NT2/D1 (cell line): ENCODE data around the gene AGAP1.
A peak's percentile ranks its signal among the peaks of the same experiment; 100 is the strongest.
"Not testable (repeated sequence)": the region's sequence is repeated elsewhere in the genome, so short reads cannot be mapped to it uniquely, and the experiment has no call there.

Source experiments
- DNase-seq: peaks from one replicate; pipeline ENCODE4 v3.0.0-alpha.2; 2011; ENCODE audit warnings: low read depth, low spot score
- H3K27me3 ChIP-seq: 2 replicates; pipeline ENCODE4 v1.6.0; 2011; ENCODE audit warnings: mild to moderate bottlenecking; ENCODE audit not compliant: insufficient read length, insufficient read depth
- H3K36me3 ChIP-seq: 2 replicates; pipeline ENCODE4 v1.6.1; 2011; ENCODE audit warnings: mild to moderate bottlenecking, low read length, mixed read lengths; ENCODE audit not compliant: insufficient read depth, insufficient read length
- H3K4me1 ChIP-seq: 2 replicates; pipeline ENCODE4 v1.5.1; 2011; ENCODE audit not compliant: insufficient read depth, insufficient read length
- H3K4me3 ChIP-seq: 2 replicates; pipeline ENCODE4 v1.5.1; 2011; ENCODE audit warnings: low read depth; ENCODE audit not compliant: insufficient read length
- H3K9ac ChIP-seq: 2 replicates; pipeline ENCODE4 v1.6.0; 2011; ENCODE audit warnings: low read depth; ENCODE audit not compliant: insufficient read length
- H3K9me3 ChIP-seq: 2 replicates; pipeline ENCODE4 v1.5.1; 2011; ENCODE audit warnings: mild to moderate bottlenecking, low read length; ENCODE audit not compliant: insufficient read depth
- SUZ12 ChIP-seq: IDR thresholded peaks from 2 replicates; pipeline ENCODE4 v1.6.1; 2011; ENCODE audit not compliant: insufficient read length, insufficient read depth; ENCODE audit errors: extremely low read depth
- YY1 ChIP-seq: IDR thresholded peaks from 2 replicates; pipeline ENCODE4 v1.6.1; 2011; ENCODE audit not compliant: insufficient read length, insufficient read depth
- ZNF274 ChIP-seq: IDR thresholded peaks from 2 replicates; pipeline ENCODE4 v1.6.1; 2011; ENCODE audit warnings: mild to moderate bottlenecking, low read depth, low read length

AGAP1 gene

GRCh38 chr2:236129935-236130334 lies 636.1 kb downstream of the AGAP1 start:
- Histone ChIP-seq H3K4me1 (peaks cover 11% of the 10 kb centered on the region), H3K36me3 (peaks cover 4% of the 10 kb centered on the region), H3K9ac (no peak overlapping the region), H3K27me3 (no peaks in the 10 kb centered on the region), H3K9me3 (no peaks in the 10 kb centered on the region), H3K4me3 (no peak overlapping the region)
- DNase-seq = no peak
- TF ChIP-seq ZNF274 = no peak
- TF ChIP-seq YY1 = no peak
- TF ChIP-seq SUZ12 = no peak

DNA sequence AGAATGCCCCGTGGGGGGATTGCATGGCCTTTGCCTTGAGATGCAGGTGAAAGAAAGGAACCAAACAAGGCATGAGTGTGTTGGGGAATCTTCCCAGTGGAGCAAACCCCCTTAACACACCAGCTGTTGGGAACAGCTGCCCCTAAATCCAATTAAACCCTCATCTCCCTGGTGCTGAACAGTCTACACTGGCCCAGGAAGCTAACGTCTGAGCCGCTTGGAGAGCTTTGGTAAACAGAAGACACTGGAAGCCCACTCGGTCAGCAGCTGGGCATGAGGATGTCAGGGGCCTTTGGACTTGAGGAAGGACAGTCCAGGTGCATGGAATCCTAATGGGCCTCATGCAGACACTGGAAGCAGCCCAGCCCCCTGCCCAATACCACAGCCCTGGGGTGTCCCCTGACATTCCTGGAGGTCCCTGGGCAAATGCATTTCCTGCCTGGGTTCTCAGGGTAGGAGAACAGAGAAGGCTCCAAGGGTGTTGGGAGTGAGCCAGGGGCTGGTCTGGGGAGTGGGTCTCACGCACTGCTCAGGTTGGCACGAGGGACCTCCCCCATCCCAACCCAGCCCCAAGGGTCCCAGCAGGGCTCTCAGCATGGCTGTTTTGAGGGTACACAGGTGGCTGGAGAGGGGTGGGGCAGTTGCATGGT lies 636.6 kb downstream of the AGAP1 start:
- peaks cover 11% of the 10 kb centered on the region for H3K4me1 ChIP-seq
- peaks cover 3% of the 10 kb centered on the region for H3K36me3 ChIP-seq
- TF ChIP-seq YY1 (no peak), ZNF274 (no peak), SUZ12 (no peak)
- no peak for DNase-seq
- H3K27me3 ChIP-seq = no peaks in the 10 kb centered on the region
- H3K9me3 ChIP-seq = no peaks in the 10 kb centered on the region
- no peak overlapping the region for H3K4me3 ChIP-seq
- no peak overlapping the region for H3K9ac ChIP-seq

DNA sequence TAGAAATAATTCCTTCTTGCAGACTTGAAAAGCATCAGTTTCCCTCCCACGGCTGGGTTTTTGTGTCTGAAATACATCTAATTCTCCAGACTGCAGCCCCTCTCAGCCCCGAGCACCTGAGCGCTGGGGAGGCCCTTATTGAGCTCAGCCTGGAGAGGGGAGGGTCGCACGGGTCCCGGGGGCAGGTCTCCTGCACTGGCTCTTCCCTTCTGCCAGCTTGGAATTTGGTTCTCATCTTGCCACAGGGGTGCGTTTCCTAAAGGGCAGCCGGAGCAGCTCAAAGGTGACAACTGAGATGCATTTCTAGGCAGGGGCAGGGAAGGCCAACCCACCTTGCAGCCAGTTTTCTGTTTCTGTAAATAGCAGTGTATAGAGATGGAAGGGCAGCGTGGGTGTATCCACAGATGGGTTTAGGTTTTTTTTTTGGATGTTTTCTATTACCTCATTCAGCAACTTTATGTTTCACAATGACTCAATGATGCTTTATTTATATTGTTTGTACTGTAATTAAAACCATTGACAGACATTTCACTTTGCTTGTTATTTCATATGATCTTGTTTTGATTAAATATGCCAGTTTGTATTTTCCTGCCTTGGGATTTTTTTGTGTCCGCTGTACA lies 637.3 kb downstream of the AGAP1 start:
- no peak for TF ChIP-seq ZNF274
- TF ChIP-seq SUZ12 = no peak
- TF ChIP-seq YY1 = no peak
- Histone ChIP-seq H3K9ac (no peak overlapping the region), H3K4me1 (peaks cover 11% of the 10 kb centered on the region), H3K4me3 (no peak overlapping the region), H3K27me3 (no peaks in the 10 kb centered on the region), H3K36me3 (no peaks in the 10 kb centered on the region), H3K9me3 (no peaks in the 10 kb centered on the region)
- no peak for DNase-seq

DNA sequence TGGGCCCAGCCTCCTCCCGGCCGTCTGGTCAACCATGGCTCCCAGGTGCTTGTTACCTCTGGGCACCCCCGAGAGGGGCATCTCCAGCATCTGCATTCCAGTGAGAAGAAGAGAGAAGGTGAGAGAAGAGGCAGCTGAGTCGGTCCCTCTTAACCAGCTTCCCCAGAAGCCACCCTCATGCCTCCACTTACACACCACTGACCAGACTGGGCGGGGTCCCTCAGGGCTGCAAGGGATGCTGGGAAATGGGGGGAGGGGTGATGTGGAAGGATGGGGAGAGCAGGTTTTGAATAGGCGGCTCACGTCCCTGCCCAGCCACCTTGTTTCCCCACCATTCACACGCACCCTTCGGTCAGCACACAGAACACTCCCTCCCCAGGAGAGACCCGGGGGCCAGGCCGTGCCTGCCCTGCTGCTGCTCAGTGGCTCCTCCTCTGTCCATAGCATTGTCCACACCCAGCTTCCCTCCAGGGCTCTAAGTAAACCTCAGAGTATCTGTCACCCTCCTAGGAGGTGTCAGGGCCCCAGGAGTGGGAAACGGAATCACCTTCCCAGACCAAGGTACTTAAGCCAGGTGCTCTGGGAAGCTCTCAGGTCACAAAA lies 639.7 kb downstream of the AGAP1 start:
- Histone ChIP-seq H3K9ac (no peak overlapping the region), H3K27me3 (no peaks in the 10 kb centered on the region), H3K9me3 (no peaks in the 10 kb centered on the region), H3K4me1 (peaks cover 5% of the 10 kb centered on the region), H3K36me3 (no peaks in the 10 kb centered on the region), H3K4me3 (no peak overlapping the region)
- TF ChIP-seq ZNF274 = no peak
- no peak for TF ChIP-seq SUZ12
- DNase-seq = no peak

GRCh38 chr2:236136538-236136937 lies 642.7 kb downstream of the AGAP1 start:
- peak overlapping the region; percentile 25 for H3K9ac ChIP-seq
- no peaks in the 10 kb centered on the region for H3K9me3 ChIP-seq
- no peaks in the 10 kb centered on the region for H3K4me1 ChIP-seq
- no peak overlapping the region for H3K4me3 ChIP-seq
- TF ChIP-seq ZNF274 = no peak
- TF ChIP-seq YY1 = no peak
- no peak for TF ChIP-seq SUZ12
- no peak for DNase-seq
- peaks cover 4% of the 10 kb centered on the region for H3K27me3 ChIP-seq
- no peaks in the 10 kb centered on the region for H3K36me3 ChIP-seq

DNA sequence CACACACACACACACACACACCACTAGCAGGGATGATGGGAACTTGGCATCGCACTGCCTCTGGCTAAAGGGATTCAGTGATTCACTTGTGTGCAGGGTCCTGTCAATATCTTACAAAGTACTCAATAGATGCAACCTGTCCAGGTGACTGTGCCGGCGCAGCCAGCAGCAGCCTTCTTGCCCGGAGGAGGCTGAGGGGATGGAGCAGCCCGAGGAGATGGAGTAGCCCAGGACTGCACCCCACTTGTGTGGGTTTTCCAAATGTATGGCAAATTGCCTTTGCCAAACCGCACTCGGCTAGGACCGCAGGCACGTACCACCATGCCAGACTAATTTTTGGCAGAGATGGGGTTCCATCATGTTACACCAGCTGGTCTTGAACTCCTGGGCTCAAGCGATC lies 643.2 kb downstream of the AGAP1 start:
- no peak overlapping the region for H3K4me3 ChIP-seq
- TF ChIP-seq SUZ12 (no peak), YY1 (no peak), ZNF274 (no peak)
- peaks cover 5% of the 10 kb centered on the region for H3K27me3 ChIP-seq
- no peaks in the 10 kb centered on the region for H3K9me3 ChIP-seq
- no peak overlapping the region for H3K9ac ChIP-seq
- no peak for DNase-seq
- no peaks in the 10 kb centered on the region for H3K4me1 ChIP-seq
- H3K36me3 ChIP-seq = no peaks in the 10 kb centered on the region

- not testable (repeated sequence) for H3K4me3 ChIP-seq
These were observed 647.8 kb downstream of the AGAP1 start for GRCh38 chr2:236141616-236142015.

More at GRCh38 chr2:236141616-236142015, 647.8 kb downstream of the AGAP1 start:
- not testable (repeated sequence) for DNase-seq, H3K9ac ChIP-seq, H3K4me1 ChIP-seq, H3K9me3 ChIP-seq, H3K36me3 ChIP-seq
- peaks cover 26% of the 10 kb centered on the region for H3K27me3 ChIP-seq
